Spleen (tissue), 11 donors: ENCODE measurements around the gene NHLRC3. TPM values are rescaled to one million over a fixed set of nuclear protein-coding genes. Genes with fewer than 3 reads are reported as not detected.

Source experiments
- DNase-seq: peaks from one replicate; pipeline ENCODE4 v3.0.0-alpha.2; 2020
- H3K27ac ChIP-seq, 8 donors: fragments of 200-600 bp; sonication (generic) in 7 of 8; 1 replicate in 4 of 8; 2 replicates in 4 of 8; pipeline versions ENCODE4 v1.5.0 to v1.8.0; 2016 to 2021; ENCODE audit warnings: inconsistent platforms in 4 of 8, mild to moderate bottlenecking in 4 of 8, moderate library complexity in 1 of 8
- H3K27me3 ChIP-seq, 7 donors: fragments of 200-600 bp; sonication (generic) in 6 of 7; replicated peaks in 1 of 7; 1 replicate in 4 of 7; 2 replicates in 3 of 7; pipeline versions ENCODE4 v1.5.0 to v1.8.0; 2016 to 2021; ENCODE audit warnings: inconsistent platforms in 3 of 7, mild to moderate bottlenecking in 1 of 7
- H3K36me3 ChIP-seq, 6 donors: fragments of 200-600 bp; sonication (generic) in 5 of 6; 1 replicate in 4 of 6; 2 replicates in 2 of 6; pipeline versions ENCODE4 v1.5.0 to v1.8.0; 2016 to 2021; ENCODE audit warnings: inconsistent platforms in 2 of 6
- H3K4me1 ChIP-seq, 6 donors: fragments of 200-600 bp; sonication (generic) in 5 of 6; 1 replicate in 3 of 6; 2 replicates in 3 of 6; pipeline versions ENCODE4 v1.5.0 to v1.8.0; 2016 to 2021; ENCODE audit warnings: inconsistent platforms in 3 of 6
- H3K4me3 ChIP-seq, 8 donors: fragments of 200-600 bp; sonication (generic) in 7 of 8; 1 replicate in 4 of 8; 2 replicates in 4 of 8; pipeline versions ENCODE4 v1.5.0 to v1.8.0; 2016 to 2021; ENCODE audit warnings: inconsistent platforms in 4 of 8, mild to moderate bottlenecking in 4 of 8, moderate library complexity in 2 of 8
- H3K9me3 ChIP-seq, 8 donors: fragments of 200-600 bp; sonication (generic) in 7 of 8; 1 replicate in 4 of 8; 2 replicates in 4 of 8; pipeline versions ENCODE4 v1.5.0 to v1.8.0; 2016 to 2021; ENCODE audit warnings: inconsistent platforms in 4 of 8
- POLR2A ChIP-seq, 3 donors: fragments of 450-650 bp; IDR thresholded peaks; one replicate each; pipeline ENCODE4 v1.5.1; 2017; ENCODE audit warnings: antibody characterized with exemption in 3 of 3, mild to moderate bottlenecking in 1 of 3
- POLR2AphosphoS5 ChIP-seq, 3 donors: sonication (generic); formaldehyde crosslinking; IDR thresholded peaks; one replicate each; pipeline ENCODE4 v1.5.1; 2017; ENCODE audit warnings: antibody characterized with exemption in 3 of 3
- WGBS, 5 donors: extraction: QIAGEN DNeasy Blood & Tissue Kit in 3 of 5; methylation state at CpG; one replicate each; pipeline versions ENCODE4 v1.1.5 to v1.1.7; 2013 to 2018; 5-methylcytosine and 5-hydroxymethylcytosine counted together
- intact Hi-C: fragments of 100-400 bp; cut with DNase I; formaldehyde crosslinking; loops from one replicate; pipeline ENCODE4 v1.15.0; 2023; ENCODE audit warnings: low total_unique reads
- polyA plus RNA-seq, 3 donors: library from polyadenylated mRNA; stranded (reverse); fragments of 200-250 nt; gene quantifications; one replicate each; pipeline ENCODE4 v1.2.1, GENCODE V29; 2013
- total RNA-seq, 7 donors: library from RNA; depleted of rRNA in 3 of 7; stranded (reverse); fragments of >200 nt in 3 of 7; fragmentation: NEBNext Ultra II Directional in 4 of 7; extraction: Animal tissue kit (Norgen Biotek cat#: 25700) in 4 of 7; gene quantifications; one replicate each; pipeline versions ENCODE4 v1.1.0 to v1.2.1, GENCODE V29; 2016 to 2021
- TF ChIP-seq, protein P1 (sequence below), 11 experiments: fragments of 200-600 bp in 7 of 11; fragments of 450-650 bp in 4 of 11; sonication (generic) in 4 of 11; IDR thresholded peaks in 8 of 11; conservative IDR thresholded peaks in 3 of 11; 1 replicate in 7 of 11; 2 replicates in 4 of 11; pipeline versions ENCODE4 v1.4.0 to v1.8.0; 2016 to 2021; ENCODE audit warnings: antibody characterized with exemption in 11 of 11, inconsistent platforms in 4 of 11, mild to moderate bottlenecking in 1 of 11
- donor health status: healthy with polysubstance abuse.
- donor health status: DM: no; HTN: no; CAD: no; lungs with moderate emphysema.
- donor health status: DM: no; HTN: no; CAD: no.
- donor health status: Bipolar disorder and iron deficiency.
- donor health status: healthy.
- donor health status: DM: no; HTN: no; CAD: no.
- donor health status: DM: yes; HTN: yes; CAD: no.

Gene NHLRC3
- total and polyA plus RNA-seq, 10 donors, result 10.1 to 51.7 (median 35.5) TPM

DNA sequence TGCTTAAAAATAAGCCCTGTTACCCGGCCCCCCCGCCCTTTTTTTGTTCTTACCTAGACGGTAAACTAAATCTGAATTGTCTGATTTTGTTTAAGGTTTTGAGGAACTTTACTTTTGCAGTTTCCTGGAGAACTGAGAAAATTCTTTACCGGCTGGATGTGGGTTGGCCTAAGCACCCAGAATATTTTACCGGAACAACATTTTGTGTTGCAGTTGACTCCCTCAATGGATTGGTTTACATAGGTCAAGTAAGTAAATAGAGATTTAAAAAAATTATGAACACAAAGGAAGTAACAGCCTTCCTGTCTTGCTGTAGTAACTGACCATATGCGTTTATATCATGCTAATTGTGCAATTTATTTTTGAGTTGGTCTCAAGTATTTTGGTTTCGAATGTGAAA, 785 bp downstream of the NHLRC3 start:
- Histone ChIP-seq H3K4me1 (peaks cover 31 to 76% (median 58%) of the 10 kb centered on the region in 6 donors), H3K36me3 (peaks cover 0 to 20% (median 0%) of the 10 kb centered on the region in 6 donors), H3K27me3 (no peaks in the 10 kb centered on the region), H3K4me3 (peak overlapping the region; percentile 55 to 98 (median 93)), H3K9me3 (no peaks in the 10 kb centered on the region), H3K27ac (peak overlapping the region; percentile 86 to 95 (median 92))
- no peak for DNase-seq
- TF ChIP-seq POLR2A (IDR thresholded peaks at IDR 0.05), result no peak
- TF ChIP-seq POLR2AphosphoS5 (IDR thresholded peaks at IDR 0.05), result no peak
- TF ChIP-seq, protein P1, sequence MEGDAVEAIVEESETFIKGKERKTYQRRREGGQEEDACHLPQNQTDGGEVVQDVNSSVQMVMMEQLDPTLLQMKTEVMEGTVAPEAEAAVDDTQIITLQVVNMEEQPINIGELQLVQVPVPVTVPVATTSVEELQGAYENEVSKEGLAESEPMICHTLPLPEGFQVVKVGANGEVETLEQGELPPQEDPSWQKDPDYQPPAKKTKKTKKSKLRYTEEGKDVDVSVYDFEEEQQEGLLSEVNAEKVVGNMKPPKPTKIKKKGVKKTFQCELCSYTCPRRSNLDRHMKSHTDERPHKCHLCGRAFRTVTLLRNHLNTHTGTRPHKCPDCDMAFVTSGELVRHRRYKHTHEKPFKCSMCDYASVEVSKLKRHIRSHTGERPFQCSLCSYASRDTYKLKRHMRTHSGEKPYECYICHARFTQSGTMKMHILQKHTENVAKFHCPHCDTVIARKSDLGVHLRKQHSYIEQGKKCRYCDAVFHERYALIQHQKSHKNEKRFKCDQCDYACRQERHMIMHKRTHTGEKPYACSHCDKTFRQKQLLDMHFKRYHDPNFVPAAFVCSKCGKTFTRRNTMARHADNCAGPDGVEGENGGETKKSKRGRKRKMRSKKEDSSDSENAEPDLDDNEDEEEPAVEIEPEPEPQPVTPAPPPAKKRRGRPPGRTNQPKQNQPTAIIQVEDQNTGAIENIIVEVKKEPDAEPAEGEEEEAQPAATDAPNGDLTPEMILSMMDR (IDR thresholded peaks at IDR 0.05 in 8 of 11, conservative IDR thresholded peaks at IDR 0.05 in 3 of 11), result no peak
- 4 to 10% (median 7%) methylated on average over 7 of the region's 7 CpGs for WGBS, 5 donors
- intact Hi-C loops, result no loop called here

DNA sequence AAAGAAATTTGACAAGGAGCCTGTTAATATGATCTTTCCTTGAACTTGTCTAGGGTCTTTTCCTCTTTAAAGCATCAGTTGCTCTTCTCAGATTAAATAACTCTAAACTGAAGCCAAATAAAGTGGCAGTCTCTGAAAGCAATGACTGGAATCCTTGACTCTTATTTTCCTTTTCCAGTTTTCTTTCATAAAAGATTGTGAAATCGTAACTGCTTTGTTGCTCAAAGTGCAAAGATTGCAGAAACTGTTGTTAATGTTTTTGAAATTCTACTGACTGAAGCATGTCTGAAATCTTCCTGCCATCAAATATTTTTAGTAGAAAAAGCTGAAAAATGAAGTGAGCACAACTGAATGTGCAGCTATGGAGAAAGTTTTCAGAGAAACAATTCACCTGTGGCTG, 1.9 kb downstream of the NHLRC3 start:
- Histone ChIP-seq H3K27me3 (no peaks in the 10 kb centered on the region), H3K9me3 (no peaks in the 10 kb centered on the region), H3K4me1 (peaks cover 24 to 64% (median 46%) of the 10 kb centered on the region in 6 donors), H3K4me3 (peak overlapping the region in 2 of 8 donors; percentile 27 to 98), H3K27ac (peak overlapping the region in 4 of 8 donors; percentile 53 to 95 (median 93)), H3K36me3 (peaks cover 0 to 32% (median 0%) of the 10 kb centered on the region in 6 donors)
- WGBS, 5 donors, result 22 to 60% (median 37%) methylated on average over 1 of the region's 1 CpG
- TF ChIP-seq POLR2AphosphoS5 (IDR thresholded peaks at IDR 0.05) (no peak), POLR2A (IDR thresholded peaks at IDR 0.05) (no peak)
- TF ChIP-seq, protein P1 (IDR thresholded peaks at IDR 0.05 in 8 of 11, conservative IDR thresholded peaks at IDR 0.05 in 3 of 11), result no peak
- no peak for DNase-seq
- intact Hi-C loops, result no loop called here

DNA sequence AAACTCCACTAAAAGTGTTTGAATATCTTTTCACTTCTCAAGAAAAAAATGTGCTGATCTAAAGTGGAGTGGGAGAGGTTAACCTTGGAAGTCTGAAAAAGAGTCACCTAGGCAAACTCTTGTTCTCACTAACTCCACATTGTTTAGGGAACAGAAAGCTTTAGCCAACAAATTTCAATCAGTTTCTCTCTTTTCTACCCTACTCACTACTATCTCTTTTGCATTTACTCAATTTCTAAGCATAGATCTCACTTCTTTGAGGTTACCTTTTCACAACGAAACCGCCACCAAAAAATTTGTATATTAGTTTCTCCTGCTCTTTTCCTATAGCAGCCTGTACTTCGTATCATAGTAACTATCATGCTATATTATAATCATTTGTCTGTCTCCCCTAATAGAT, 6.3 kb downstream of the NHLRC3 start:
- no peaks in the 10 kb centered on the region for H3K27me3 ChIP-seq
- TF ChIP-seq POLR2A (IDR thresholded peaks at IDR 0.05), result no peak
- TF ChIP-seq POLR2AphosphoS5 (IDR thresholded peaks at IDR 0.05), result no peak
- TF ChIP-seq, protein P1 (IDR thresholded peaks at IDR 0.05 in 8 of 11, conservative IDR thresholded peaks at IDR 0.05 in 3 of 11), result no peak
- H3K4me1 ChIP-seq, result peaks cover 9 to 45% (median 22%) of the 10 kb centered on the region in 6 donors
- intact Hi-C loops, result no loop called here
- DNase-seq, result no peak
- no peak overlapping the region for H3K27ac ChIP-seq
- no peak overlapping the region for H3K4me3 ChIP-seq
- peaks cover 0 to 65% (median 0%) of the 10 kb centered on the region in 6 donors for H3K36me3 ChIP-seq
- H3K9me3 ChIP-seq, result no peaks in the 10 kb centered on the region
- WGBS, 5 donors, result 77 to 92% (median 86%) methylated on average over 3 of the region's 3 CpGs

DNA sequence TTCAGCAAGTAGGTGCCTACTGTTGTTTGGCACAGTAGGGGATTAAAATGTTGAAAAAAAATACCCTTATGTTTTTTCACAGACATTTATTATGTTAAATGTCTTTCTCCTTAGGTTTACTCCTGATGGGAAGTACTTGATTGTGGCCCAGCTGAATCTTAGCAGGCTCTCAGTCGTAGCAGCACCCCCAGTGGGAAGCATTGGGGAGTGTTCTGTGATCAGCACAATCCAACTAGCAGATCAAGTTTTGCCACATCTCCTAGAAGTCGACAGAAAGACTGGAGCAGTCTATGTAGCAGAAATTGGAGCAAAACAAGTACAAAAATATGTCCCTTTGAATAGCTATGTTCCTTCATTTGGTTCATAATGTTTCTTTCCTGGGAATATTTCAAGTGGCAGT, 9.3 kb downstream of the NHLRC3 start:
- intact Hi-C loops, result no loop called here
- no peak overlapping the region for H3K27ac ChIP-seq
- no peaks in the 10 kb centered on the region for H3K9me3 ChIP-seq
- H3K27me3 ChIP-seq, result no peaks in the 10 kb centered on the region
- WGBS, 5 donors, result 48 to 71% (median 55%) methylated on average over 2 of the region's 2 CpGs
- no peak overlapping the region for H3K4me3 ChIP-seq
- no peak for TF ChIP-seq POLR2AphosphoS5 (IDR thresholded peaks at IDR 0.05)
- TF ChIP-seq, protein P1 (IDR thresholded peaks at IDR 0.05 in 8 of 11, conservative IDR thresholded peaks at IDR 0.05 in 3 of 11), result no peak
- no peak for TF ChIP-seq POLR2A (IDR thresholded peaks at IDR 0.05)
- no peak for DNase-seq
- peaks cover 0 to 26% (median 2%) of the 10 kb centered on the region in 6 donors for H3K4me1 ChIP-seq
- H3K36me3 ChIP-seq, result peaks cover 0 to 65% (median 0%) of the 10 kb centered on the region in 6 donors
